ENCODE results near the gene SYNPO2. TPM values are rescaled to one million over a fixed set of nuclear protein-coding genes. Genes with fewer than 3 reads are reported as not detected.
"Not testable (repeated sequence)": the region's sequence is repeated elsewhere in the genome, so short reads cannot be mapped to it uniquely, and the experiment has no call there.

Gene SYNPO2
- total RNA-seq, 1 donor from 2014 or later = 2.9 TPM

DNA sequence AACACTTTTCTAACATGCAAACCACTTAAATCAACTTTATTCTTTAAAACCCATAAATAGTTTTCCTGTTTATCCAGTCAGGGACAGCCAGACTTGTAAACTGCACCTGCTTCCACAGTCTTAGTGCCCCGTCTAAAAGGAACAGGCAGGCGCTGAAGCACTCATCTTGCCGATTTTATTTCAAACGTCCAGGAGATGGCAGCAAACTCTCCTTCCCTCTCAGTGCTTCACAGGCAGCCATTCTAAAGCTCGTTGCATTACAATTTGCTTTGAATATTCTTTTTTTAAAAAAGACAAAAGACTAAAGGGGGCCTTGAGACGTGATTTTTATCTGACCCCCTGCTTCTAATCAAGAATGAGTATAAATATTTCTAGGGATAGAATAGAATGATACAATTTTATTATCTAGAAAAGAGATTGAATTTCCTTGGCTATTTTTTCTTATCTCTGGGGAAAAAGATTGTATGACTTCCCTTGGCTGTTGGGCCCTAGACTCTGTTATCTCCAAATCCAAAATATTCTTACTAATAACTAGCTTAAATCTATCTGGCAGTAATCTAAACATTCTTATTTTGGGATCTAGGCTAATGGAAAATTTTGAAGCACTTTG is 153.4 kb downstream of the SYNPO2 start:
- DNase-seq = peak; percentile 33
- no peaks in the 10 kb centered on the region for H3K4me1 Mint-ChIP-seq (ENCODE audit: low read depth, unreplicated experiment)
- no peaks in the 10 kb centered on the region for H3K9me3 Mint-ChIP-seq (ENCODE audit: unreplicated experiment)
- H3K4me3 Mint-ChIP-seq (ENCODE audit: unreplicated experiment) = no peak overlapping the region
- TF ChIP-seq, protein P1, sequence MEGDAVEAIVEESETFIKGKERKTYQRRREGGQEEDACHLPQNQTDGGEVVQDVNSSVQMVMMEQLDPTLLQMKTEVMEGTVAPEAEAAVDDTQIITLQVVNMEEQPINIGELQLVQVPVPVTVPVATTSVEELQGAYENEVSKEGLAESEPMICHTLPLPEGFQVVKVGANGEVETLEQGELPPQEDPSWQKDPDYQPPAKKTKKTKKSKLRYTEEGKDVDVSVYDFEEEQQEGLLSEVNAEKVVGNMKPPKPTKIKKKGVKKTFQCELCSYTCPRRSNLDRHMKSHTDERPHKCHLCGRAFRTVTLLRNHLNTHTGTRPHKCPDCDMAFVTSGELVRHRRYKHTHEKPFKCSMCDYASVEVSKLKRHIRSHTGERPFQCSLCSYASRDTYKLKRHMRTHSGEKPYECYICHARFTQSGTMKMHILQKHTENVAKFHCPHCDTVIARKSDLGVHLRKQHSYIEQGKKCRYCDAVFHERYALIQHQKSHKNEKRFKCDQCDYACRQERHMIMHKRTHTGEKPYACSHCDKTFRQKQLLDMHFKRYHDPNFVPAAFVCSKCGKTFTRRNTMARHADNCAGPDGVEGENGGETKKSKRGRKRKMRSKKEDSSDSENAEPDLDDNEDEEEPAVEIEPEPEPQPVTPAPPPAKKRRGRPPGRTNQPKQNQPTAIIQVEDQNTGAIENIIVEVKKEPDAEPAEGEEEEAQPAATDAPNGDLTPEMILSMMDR (IDR thresholded peaks at IDR 0.05; ENCODE audit: partially characterized antibody, unreplicated experiment) = peak; percentile 57
- H3K27ac Mint-ChIP-seq (ENCODE audit: unreplicated experiment) = no peak overlapping the region
- no peaks in the 10 kb centered on the region for H3K27me3 Mint-ChIP-seq (ENCODE audit: unreplicated experiment)
- H3K36me3 Mint-ChIP-seq (ENCODE audit: unreplicated experiment) = no peaks in the 10 kb centered on the region

GRCh38 chr4:119046263-119046662 is 157.6 kb downstream of the SYNPO2 start:
- Mint-ChIP-seq H3K4me1 (ENCODE audit: low read depth, unreplicated experiment) (no peaks in the 10 kb centered on the region), H3K27ac (ENCODE audit: unreplicated experiment) (no peak overlapping the region), H3K36me3 (ENCODE audit: unreplicated experiment) (no peaks in the 10 kb centered on the region), H3K27me3 (ENCODE audit: unreplicated experiment) (no peaks in the 10 kb centered on the region), H3K4me3 (ENCODE audit: unreplicated experiment) (no peak overlapping the region), H3K9me3 (ENCODE audit: unreplicated experiment) (peaks cover 1% of the 10 kb centered on the region)
- TF ChIP-seq, protein P1 (IDR thresholded peaks at IDR 0.05; ENCODE audit: partially characterized antibody, unreplicated experiment) = no peak
- no peak for DNase-seq

DNA sequence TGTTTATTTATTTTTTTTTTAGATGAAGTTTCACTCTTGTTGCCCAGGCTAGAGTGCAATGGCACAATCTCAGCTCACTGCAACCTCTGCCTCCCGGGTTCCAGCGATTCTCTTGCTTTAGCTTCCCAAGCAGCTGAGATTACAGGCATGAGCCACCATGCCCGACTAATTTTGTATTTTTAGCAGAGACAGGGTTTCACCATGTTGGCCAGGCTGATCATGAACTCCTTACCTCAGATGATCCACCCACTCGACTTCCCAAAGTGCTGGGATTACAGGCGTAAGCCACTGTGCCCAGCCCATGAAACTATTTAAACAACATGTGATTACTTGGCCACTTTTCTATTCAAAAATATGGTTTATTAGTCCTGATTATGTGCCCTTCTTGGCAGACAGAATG is 158.4 kb downstream of the SYNPO2 start:
- H3K27ac Mint-ChIP-seq (ENCODE audit: unreplicated experiment) = not testable (repeated sequence)

GRCh38 chr4:119048446-119048845 is 159.8 kb downstream of the SYNPO2 start:
- no peak for DNase-seq
- Mint-ChIP-seq H3K4me3 (ENCODE audit: unreplicated experiment) (no peak overlapping the region), H3K36me3 (ENCODE audit: unreplicated experiment) (no peaks in the 10 kb centered on the region), H3K27me3 (ENCODE audit: unreplicated experiment) (no peaks in the 10 kb centered on the region), H3K9me3 (ENCODE audit: unreplicated experiment) (peaks cover 1% of the 10 kb centered on the region), H3K4me1 (ENCODE audit: low read depth, unreplicated experiment) (no peaks in the 10 kb centered on the region), H3K27ac (ENCODE audit: unreplicated experiment) (no peak overlapping the region)
- TF ChIP-seq, protein P1 (IDR thresholded peaks at IDR 0.05; ENCODE audit: partially characterized antibody, unreplicated experiment) = no peak

More for the DNA sequence above, 158.4 kb downstream of the SYNPO2 start:
- H3K27me3 Mint-ChIP-seq (ENCODE audit: unreplicated experiment); H3K9me3 Mint-ChIP-seq (ENCODE audit: unreplicated experiment); H3K4me1 Mint-ChIP-seq (ENCODE audit: low read depth, unreplicated experiment); H3K36me3 Mint-ChIP-seq (ENCODE audit: unreplicated experiment); H3K4me3 Mint-ChIP-seq (ENCODE audit: unreplicated experiment); DNase-seq: not testable (repeated sequence)

DNA sequence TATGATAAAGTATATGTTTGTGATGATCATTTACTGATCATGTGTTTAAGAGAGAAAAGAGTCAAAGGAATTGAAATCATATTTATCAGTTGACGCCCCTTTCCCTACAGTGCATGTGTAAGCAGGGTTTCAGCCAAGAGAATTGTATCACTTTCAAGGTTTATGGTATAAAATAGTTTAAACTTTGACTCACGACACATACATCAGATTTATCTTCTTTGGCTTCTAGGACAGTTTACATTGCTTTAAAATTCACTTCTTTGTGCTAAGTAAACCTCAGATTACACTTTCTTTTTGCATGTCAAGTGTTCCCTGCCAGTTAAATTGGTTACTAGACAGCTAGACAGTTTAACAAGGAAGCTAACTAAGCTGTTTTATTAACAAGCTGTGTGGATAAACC is 160.7 kb downstream of the SYNPO2 start:
- Mint-ChIP-seq H3K9me3 (ENCODE audit: unreplicated experiment) (peaks cover 1% of the 10 kb centered on the region), H3K27ac (ENCODE audit: unreplicated experiment) (no peak overlapping the region), H3K27me3 (ENCODE audit: unreplicated experiment) (no peaks in the 10 kb centered on the region), H3K4me3 (ENCODE audit: unreplicated experiment) (no peak overlapping the region), H3K4me1 (ENCODE audit: low read depth, unreplicated experiment) (no peaks in the 10 kb centered on the region), H3K36me3 (ENCODE audit: unreplicated experiment) (no peaks in the 10 kb centered on the region)
- TF ChIP-seq, protein P1 (IDR thresholded peaks at IDR 0.05; ENCODE audit: partially characterized antibody, unreplicated experiment) = no peak
- DNase-seq = no peak

All from glutamatergic neuron (in vitro differentiated cells).